HG02610 (cell line): ENCODE results near the gene KCNE2.

Experiments used
- ATAC-seq: cut with Tn5 transposase; IDR thresholded peaks from one replicate; pipeline ENCODE4 v1.9.1; 2021; ENCODE audit warnings: mild to moderate bottlenecking, moderate library complexity; ENCODE audit not compliant: unreplicated experiment

Gene KCNE2, protein sequence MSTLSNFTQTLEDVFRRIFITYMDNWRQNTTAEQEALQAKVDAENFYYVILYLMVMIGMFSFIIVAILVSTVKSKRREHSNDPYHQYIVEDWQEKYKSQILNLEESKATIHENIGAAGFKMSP

DNA sequence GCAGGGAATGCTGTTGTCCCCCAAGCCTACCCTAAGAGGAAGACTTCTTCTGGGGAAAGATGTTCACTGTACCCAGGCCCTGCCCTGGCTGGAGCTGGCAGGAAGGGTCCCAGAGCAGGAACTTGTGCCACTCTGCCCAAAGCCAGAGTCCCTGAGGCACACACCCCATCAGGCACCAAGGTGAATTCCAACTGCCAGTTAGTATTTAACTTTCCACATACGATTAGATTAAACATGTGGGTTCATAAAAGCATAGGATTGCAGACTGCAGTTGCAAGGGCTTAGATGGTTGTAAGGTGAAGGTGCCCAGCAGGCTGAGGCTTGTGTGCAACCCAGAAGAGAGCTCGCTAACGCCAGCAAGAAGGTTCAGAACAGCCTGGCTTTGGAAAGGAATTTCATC lies at the start of gene KCNE2:
TSS of gene KCNE2 (plus strand) at position 274 of the 400 bp plus-strand sequence. CDS start 6,473 bp downstream, outside the sequence.
- no peak for ATAC-seq

DNA sequence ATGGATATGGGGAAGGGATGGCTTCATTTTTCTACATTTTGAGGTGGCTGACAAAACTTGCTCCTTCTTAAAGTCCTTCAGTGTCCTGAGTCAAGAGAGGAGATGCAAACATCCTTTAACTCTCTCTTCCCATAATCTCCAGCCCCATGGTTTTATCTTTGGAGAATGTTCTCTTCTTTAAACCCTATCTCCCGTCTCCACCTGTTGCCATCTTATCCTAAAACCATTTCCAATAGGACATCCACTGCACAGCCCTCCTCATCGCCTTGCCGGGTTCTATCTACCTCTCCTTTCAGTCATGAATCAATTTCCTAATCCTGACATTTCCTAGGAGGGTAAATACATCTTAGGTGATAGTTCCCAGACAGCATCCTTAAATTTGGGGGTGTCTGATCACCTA lies 44.2 kb upstream of the KCNE2 start:
- ATAC-seq = no peak

DNA sequence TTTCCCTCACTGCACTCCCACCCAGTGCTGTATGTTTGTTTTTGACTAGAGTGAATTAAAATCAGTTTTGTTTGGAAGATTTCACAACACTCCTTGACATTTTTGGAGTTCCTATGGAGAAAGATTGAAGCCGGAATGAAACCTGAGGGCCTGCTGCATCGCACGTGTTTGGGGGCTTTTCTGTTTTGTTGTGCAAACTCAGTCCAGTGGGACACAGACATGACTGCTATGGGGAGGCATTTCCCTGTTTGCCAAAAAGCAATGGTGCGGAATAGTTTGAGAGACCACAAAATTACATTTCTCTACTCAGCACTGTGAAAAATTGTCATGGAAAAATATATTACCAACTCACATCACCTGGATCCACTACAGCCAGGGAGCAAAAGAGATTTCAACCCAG lies 43.8 kb upstream of the KCNE2 start:
- ATAC-seq = no peak

DNA sequence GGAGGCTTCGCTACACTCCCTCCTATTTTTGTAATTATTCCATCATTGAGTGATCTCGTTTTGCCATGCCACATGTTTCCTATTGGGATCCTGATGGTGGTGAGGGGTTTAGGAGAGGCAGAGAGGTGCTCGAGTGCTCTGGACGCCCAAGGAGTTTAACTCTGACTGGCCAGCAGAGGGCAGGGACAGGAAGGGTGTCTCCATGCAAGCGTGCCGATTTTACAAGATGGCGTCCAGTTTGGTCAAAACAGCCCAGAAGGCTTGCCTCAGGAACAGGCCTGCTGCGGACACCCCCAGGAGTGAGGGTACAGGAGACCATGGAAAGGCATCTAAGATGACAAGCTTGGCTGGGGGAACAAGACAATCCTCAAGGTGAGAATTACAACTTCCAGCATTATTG lies 33.8 kb upstream of the KCNE2 start:
- ATAC-seq = no peak

DNA sequence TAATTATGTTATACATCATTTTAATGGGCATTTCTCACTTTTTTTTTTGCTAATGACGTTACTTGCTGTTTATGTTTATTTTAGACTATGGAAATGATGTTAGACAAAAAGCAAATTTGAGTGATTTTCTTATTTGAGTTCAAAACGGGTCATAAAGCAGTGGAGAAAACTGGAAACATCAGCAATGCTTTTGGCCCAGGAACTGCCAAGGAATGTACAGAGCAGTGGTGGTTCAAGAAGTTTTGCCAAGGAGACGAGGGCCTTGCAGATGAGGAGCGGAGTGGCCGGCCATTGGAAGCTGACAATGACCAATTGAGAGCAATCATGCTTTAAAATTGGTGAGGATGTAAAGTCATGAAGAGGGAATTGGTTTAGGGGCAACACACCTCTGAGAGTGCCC lies 32.1 kb upstream of the KCNE2 start:
- no peak for ATAC-seq

DNA sequence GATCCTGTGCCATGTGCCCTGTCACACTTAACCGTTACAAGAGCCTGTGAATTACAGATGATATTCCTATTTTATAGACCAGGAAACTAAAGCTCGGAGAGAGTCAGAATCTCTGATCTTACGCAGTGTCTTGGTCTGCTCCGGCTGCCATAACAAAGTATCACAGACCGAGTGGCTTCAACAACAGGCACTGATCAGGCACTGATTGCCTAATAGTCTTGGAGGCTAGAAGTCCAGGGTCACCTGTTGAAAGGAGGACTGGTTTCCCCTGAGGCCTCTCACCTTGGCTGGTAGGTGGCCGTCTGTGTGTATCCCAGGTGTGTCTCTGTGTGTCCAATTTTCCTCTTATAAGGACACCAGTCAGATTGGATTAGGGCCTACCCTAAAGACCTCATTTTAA lies 31.5 kb upstream of the KCNE2 start:
- ATAC-seq = no peak

DNA sequence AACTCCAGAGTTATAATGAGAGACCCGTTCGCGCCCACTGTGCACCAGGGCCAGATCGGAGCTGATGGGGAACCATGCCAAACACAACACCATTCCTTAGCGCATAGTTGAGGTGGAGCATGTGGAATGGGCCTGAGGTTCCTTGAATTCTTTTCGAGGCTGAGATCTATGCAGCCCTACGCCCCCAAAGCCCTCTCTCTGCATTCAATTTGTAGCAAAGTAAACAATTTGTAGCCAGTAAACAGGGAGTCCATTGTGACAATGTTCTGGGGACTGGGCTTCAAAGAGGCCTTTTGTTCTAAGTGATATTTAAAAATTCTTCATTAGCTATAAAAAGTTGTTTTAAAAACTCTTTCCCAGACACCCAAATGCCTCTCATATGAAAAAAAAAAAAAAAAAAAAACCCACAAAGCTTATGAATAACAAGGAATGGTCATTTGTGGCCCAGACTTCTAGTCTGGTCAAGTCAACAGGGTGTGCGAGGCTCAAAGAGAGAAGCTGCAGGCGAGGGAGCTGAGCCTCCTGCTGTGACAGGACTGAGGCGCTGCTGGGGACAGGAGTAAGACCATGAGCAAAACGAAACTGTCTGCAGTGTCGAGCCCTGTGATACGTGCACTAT lies 30.6 kb upstream of the KCNE2 start:
- no peak for ATAC-seq

DNA sequence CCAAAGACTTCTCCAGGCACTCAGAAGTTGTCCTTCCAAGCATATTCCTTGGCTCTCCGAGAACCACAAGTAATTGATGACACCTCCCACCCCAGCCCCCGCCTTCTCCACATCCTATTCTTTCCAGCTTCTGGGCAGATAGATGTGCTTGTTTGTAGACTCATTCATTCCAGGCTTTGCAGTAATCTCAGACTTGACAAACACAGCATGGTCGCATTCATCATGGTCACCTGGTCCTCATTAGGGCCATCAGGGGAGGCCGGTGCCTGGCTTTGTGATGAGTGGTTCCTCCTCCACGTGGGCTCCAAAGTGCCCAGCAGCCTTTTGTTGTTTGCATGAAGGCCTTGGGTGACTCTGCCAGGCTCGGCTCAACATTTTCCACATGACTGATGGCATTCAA lies 28.5 kb upstream of the KCNE2 start:
- ATAC-seq = no peak

DNA sequence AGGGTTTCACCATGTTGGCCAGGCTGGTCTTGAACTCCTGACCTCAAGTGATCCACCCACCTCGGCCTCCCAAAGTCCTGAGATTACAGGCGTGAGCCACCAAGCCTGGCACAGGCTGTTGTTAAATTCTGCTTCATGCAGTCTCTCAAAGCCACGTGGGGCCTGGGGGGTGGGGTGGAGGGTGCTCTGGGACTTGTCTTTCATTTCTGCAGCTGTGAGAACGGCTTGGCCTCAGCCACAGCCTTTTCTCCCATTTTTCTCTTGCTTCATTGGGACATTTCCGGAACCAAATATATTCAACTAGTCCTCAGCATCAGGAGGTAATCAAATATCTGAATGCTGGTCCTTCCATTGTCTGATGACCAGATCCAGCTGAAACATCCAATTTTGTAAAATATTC lies 27.6 kb upstream of the KCNE2 start:
- ATAC-seq = no peak

DNA sequence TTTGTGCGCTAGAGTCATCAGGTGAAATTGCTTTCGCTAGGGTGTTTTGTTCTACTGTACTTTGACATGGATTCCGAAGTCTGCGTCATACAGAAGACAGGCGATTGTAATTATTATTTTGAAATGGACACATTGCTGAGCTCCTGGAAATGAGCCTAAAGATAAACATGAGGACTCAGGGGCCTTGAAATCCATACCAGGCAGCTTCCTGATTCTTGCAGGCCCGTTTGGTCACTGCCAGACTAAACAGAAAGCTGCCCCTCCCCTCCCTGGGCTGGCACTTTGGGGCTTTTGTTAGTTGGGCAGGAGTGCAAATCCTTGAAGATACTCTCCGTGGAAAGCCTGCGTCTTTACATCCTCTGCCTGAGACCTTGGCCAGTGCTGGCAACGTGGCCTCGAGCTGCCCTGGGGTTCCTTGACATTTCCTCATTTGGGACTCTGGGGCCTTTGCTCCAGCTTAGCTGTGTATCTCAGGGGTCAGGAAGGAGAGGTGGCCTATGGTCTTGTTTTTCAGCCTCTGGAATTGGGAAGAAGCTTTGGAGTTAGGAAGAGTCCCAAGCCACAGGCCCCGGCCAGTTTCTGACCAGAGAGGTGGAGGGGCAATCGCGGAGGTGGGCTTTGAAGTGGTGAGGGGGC lies 26.9 kb upstream of the KCNE2 start:
- no peak for ATAC-seq

DNA sequence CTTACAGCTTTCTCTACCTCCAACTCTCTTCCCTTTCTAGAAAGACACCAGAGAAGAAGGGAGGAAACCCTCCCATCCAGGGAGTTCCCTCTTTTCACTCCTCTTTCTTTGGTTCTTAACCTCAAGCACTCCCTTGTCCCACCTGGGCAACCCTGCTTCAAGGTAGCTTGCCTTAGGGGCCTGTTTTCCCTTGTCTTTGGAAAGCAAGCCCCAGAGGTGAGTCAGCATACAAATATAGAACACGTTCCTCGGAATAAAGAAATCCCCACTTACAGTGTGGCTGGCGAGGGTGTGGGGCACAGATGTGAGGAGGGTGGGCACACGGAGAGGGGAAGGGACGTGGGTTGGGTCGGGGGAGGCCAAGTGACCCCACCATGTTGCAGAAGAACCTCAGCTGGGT lies 26.1 kb upstream of the KCNE2 start:
- ATAC-seq = no peak

DNA sequence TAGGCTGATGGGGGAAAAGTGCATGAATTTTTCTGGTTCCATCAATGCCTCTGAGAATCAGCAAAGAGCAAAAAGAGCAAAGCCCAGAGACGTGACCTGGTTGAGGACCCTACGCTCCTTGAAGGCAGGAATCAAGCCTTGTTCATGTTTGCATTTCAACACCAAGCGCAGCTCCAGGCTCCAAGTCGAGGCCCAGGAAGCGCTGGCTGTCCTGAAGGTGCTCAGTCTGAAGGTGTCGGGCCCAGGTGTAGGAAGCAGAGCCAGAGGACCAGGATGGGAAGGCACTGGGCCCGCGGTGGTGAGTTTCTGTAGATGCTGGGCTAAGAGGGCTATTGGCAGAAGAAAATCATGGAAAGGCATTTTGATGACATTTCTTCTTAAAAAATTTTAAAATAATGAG lies 25.6 kb upstream of the KCNE2 start:
- ATAC-seq = no peak

DNA sequence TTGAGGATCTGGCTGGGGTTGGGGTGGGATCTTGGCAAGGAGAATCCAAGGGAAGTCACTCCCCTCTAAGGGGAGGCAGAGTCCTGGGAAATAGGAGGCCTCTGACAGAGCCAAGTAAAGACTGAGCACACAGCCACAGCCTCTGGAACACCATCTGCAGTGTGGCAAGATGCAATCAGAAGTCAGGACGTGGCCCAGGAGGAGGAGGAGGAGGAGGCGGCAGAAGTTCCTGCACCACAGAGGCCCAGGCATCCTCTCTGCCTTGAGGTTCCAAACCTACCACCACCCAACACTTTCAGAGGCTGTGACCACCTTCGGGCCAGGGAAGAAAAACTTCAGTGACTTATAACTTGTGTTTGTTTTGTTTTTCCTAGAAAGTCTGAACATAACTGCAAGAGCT lies 23.7 kb upstream of the KCNE2 start:
- no peak for ATAC-seq

DNA sequence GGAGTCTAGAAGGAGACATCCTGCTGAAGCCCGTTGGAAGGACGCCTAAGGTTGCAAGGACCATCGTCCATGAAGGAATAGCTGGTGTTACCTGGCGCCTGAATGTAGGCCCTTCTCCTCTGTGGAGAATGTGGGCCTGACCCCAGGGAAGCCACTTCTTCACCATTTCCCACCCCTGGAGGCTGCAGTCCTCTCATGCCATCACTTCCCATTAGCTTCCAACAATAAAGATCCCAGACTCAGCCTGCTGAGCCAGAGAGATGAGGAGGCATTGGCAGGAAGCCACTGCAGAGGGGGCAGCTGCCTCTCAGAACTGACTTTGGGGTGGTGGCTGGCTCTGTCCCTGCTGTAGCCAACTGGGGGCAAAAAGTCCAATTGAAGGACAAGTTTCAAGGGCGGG lies 21.3 kb upstream of the KCNE2 start:
- no peak for ATAC-seq

DNA sequence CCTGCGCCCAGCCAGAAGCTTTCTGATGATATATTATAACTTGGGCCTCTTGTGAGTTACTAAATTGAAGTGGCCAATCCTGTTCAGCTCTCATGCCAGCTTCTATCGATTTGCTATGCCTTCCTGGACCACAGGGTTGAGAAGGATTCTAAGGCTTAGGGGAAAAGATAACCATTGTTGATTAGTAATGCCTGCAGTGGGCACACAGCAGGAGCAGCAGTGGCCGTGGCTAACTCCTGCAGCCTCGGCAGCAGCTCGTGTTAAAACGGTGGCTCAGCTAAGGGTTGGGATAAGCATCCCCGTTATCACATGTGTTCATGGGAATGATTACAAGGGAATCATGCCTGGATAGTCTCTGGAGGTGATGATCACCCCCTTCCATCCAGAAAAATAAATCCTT lies 20.5 kb upstream of the KCNE2 start:
- no peak for ATAC-seq

DNA sequence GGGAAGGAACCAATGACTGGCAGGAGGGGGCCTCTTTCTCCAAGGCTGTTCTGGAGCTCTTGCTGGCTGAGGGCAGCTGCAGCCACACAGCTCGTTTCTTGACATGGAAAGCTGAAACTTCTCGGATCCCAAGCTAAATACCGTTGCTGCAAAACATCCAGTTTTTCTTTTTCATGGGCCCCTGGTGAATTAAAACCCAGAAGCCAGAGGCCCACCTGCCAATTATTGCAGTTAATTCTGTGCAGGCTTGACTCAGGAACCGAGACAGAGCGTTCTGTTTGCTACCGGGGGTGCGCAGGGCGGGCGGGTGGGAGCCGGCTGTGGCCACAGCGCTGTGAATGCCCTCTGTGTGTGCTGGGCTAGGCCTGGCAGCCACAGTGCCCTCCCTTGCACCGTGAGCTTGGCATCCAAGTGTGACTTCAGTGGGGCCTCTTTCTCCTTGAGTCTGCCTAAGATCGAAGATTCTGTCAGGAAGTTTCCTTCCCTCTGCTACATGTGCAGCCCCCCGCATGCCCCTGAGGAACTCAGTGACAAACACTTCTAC lies 19.9 kb upstream of the KCNE2 start:
- no peak for ATAC-seq

DNA sequence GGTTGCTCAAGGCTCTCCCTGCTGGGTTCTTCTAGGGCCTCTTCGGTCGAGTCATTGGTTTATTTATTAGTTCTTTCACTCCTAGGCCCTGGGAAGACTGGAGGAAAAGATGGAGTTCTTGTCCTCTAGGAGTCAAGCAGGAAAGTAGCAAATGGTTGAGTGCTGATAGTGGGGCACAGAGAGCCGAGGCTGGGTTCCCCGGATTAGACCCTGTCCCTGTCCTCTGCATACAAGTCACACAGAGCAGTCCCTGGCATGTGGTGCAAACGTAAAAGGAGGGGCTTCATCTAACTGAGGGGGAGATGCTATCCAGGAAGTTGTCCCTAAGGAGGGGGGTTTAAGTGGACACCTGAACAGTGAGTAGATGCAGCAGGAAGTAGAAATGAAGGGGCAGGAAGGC lies 19.2 kb upstream of the KCNE2 start:
- ATAC-seq = no peak

DNA sequence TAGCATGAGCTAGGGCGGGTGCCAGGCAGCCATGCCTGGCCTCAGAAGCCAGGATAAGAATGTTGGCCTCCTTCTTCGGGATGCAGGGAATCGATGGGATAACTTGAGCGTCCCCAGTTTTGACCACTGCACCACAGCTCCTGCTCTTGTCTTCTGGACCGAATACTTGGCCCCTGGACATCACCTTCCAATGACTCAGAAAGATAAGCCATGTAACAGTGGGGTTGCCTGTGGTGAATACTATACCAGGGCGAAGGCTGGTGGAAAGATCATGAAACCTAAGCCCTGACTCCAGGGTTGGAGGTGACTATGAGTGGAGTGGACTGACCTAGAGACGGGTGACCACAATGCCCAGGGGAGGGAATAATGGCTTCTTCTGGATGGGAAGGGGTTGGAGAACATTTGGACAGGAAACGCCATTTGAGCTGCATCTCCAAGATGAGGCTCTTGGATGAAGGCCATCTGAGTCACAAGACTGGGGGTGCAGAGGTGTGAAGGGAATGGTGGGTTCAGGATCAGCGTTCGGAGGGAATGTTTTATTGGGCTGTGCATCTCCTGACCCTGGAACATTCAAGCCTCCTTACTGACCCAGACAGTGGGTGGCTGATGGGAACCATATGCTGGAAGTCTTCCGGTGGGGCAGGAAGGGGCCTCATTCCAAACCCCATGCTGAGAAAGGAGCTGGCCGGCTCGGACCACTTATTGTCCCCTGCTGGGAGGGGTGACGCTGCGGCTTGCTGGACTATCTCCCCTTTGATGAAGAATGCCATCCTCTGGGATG lies 18.5 kb upstream of the KCNE2 start:
- no peak for ATAC-seq

DNA sequence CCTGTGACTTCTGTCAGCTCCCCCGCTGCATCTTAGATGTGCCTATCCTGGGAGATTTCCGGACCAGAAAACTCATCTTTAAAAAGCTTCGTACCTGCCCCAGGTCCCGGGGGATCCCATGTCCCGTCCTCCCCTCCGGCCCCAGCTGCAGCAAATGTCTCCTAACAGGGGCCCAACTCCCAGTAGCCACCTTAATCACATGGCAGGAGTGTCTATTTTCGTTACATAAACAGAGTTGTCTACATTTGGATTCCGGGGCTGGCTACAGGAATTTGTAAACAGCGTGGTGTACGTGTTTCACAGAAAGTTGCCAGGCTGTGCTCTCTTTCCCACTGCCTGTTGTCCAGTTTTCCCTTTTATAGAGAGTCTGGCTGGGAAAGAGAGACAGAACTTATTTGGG lies 17.9 kb upstream of the KCNE2 start:
- no peak for ATAC-seq

DNA sequence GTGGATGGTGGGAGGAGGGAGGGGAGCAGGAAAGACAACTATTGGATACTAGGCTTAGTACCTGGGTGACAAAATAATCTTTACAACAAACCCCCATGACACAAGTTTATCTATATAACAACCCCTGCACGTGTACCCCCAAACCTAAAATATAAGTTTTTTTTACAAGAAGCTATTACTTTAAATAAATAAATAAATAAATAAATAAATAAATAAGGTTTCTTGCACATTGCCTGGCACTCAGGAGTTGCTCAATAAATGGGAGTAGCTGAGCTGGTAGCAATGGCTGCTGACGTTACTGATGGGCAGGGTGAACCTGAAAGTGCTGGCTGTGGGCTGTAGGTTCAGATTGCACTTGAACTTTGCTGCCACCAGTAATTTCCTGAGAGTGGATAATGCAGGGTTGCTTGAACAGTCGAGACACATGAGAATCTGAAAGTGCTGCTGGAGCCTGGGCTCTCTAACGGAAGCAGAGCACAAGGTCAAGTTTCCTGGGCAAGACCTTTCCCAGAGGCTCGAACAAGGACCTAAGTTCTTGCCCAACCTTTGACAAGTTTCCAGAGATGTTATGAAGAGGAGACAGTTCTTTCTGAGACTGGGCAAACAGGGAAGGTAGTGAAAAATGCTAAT lies 14.8 kb upstream of the KCNE2 start:
- ATAC-seq = no peak

DNA sequence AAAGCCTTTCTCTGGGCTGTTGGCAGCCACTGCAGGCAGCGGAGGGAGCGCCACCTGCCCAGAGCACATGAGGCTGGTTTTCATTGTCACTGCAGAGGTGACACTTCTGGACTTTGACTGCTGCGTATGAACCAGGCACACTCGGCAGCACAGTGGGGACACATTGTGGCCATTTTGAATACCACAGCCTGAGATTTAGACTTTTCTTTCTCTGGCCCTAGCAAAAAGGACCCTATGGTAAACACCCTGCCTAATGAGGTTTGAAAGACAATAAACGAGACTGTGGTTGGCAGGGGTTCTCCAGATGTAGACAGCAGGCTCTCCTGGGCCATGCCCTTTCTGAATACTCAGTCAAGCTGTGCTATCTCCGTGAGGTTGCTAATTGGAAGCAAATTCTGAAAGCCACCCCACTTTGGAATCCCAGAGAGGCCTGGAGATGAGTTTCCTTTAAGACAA lies 12.0 kb upstream of the KCNE2 start:
- ATAC-seq = no peak
